Sciatic nerve (tissue), 2 donors: ENCODE results near the gene KIT. TPM values are rescaled to one million over a fixed set of nuclear protein-coding genes. Genes with fewer than 3 reads are reported as not detected.

ENCODE experiments used
- ATAC-seq: fragments of 200-7000 bp; cut with Tn5 transposase; one replicate; pipeline ENCODE4 v1.9.1; 2020; ENCODE audit warnings: mild to moderate bottlenecking, moderate library complexity
- DNase-seq: peaks from one replicate; pipeline ENCODE4 v3.0.0-alpha.2; 2020; ENCODE audit warnings: low spot score
- intact Hi-C: fragments of 100-400 bp; cut with DNase I; formaldehyde crosslinking; loops from one replicate; pipeline ENCODE4 v1.14.2; 2022
- total RNA-seq: library from RNA; stranded (reverse); fragmentation: NEBNext Ultra II Directional; extraction: Animal tissue kit (Norgen Biotek cat#: 25700); gene quantifications from one replicate; pipeline ENCODE4 v1.2.1, GENCODE V29; 2021
- donor health status: DM: no; HTN: no; CAD: no.
- donor health status: DM: no; HTN: no; CAD: no.

KIT gene
- total RNA-seq, 1 donor from 2014 or later: 4.9 TPM

DNA sequence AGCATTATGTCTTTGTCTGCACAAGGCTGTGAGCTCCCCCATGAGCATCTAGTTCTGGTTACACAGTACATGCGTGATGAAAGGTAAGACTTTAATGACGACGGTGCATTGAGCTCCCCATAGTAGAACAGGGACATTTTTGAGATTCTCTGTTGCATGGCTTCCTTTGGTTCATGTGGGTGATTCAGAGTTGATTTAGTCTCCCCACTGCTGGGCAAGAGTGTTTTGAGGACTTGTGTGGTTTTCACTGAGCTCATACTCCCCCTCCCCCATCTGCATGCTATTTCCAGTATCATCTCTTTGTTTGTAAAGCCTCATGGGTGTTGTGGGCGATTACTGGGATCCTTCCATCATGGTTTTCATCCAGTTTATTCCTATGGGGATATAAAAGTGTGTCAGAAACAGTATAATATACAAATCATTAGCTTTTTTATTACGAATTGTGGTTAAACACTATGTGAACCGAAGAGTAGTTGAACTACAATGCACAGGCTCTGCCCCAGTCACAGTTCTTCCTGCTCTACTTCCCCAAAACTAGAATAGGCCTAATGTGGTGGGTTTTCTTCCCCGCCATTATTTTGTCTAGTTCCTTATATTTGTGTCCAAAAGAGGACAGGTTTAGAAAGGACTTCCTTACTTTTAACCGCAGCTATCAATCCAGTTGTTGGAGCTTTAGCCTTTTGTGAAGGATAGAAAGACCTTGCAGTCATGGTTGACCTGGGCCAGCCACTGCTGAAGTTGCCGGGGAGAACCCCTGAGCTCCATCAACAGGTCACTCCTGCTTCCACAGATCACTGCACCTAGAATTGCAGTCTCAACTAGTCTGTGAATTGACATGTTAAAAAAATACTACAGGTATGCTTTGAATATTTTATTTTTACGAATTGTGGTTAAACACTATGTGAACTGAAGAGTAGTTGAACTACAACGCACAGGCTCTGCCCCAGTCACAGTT lies 30.4 kb downstream of the KIT start:
- intact Hi-C loops: no loop called here
- ATAC-seq: peak; percentile 58
- DNase-seq: no peak

DNA sequence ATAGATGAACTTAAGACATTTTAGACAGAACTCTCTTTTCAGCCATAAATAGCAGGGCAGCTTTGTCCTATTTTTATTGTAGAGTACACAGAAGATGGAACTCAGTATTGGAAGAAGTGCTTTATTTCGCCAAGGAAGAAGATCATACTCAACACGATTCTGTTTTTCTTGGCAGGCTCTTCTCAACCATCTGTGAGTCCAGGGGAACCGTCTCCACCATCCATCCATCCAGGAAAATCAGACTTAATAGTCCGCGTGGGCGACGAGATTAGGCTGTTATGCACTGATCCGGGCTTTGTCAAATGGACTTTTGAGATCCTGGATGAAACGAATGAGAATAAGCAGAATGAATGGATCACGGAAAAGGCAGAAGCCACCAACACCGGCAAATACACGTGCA lies 37.6 kb downstream of the KIT start:
- ATAC-seq (peak; percentile 26), DNase-seq (no peak)
- intact Hi-C loops: no loop called here

DNA sequence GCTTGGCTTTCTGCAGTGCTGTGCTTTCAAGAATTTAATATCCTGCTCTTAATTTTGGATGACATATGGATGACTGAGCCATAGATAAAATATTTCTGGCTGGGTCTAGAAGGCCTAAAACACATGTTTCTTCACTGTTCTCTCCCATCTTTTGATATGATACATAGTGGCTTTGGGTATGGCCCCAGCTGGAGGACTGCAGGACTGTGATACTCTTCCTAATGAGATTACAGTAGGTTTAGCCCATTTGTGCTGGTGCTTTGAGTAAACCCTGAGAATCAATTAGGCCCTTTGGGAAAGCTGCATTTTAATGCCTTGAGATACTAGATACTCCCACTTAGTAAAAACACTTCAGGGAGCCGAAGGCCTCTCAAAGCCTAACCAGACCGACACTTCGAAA lies 38.0 kb downstream of the KIT start:
- no peak for DNase-seq
- ATAC-seq: no peak
- intact Hi-C loops: no loop called here

DNA sequence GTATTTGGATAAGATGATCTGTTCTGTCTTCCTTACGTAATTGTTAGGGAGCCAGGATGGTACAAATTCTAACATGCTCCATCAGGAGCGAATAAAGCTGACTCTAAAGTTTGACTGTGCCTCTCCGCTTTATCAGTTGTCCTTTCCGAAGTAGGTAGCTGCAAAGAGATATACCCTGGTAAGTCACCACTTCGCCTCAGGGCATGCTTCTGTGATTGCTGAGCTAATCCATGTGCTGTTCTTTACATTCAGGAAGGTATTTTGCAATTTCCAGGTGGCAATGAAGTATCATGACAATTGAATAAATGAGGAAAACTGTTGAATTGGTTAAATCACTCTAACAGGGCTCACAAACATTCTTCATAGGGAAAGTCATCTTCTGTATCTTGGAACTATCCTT lies 38.9 kb downstream of the KIT start:
- intact Hi-C loops: no loop called here
- DNase-seq (no peak), ATAC-seq (no peak)

DNA sequence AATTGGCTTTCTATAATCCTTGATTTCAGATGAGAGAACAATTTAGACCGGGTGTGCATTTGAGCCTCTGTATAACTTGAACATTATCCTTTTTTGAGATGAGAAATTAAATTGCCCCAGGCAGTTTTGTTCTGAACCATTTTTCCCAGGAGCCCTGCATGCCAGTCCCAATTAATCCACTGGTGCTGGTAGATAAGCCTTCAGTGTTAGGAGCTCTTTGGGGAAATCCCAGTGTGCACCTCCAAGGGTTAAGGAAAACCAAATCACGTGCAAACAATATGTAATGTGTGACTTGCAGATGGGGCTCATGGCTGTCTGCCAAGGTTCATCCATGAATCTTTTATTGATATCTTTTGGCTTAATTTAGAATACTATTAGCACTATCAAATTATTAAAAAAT lies 43.2 kb downstream of the KIT start:
- ATAC-seq: no peak
- no peak for DNase-seq
- intact Hi-C loops: no loop called here

DNA sequence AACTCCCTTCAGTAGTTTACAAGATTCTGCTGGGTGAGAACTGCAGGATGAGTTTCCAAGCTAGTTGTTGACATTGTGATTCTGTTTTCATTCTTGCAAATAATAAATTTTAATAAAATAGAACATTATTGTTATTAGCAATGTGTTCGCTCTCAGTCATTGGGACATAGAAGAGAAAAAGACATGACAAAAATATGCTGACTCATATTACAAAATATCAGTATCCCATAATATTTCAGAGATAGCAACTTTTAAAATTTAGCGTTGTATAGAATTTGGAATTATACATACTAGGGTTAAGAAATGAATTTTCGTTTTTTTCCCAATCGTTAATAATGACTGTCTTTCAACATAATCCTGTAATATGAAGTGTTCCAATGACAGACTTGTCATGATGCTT lies 45.4 kb downstream of the KIT start:
- DNase-seq: no peak
- intact Hi-C loops: no loop called here
- no peak for ATAC-seq

DNA sequence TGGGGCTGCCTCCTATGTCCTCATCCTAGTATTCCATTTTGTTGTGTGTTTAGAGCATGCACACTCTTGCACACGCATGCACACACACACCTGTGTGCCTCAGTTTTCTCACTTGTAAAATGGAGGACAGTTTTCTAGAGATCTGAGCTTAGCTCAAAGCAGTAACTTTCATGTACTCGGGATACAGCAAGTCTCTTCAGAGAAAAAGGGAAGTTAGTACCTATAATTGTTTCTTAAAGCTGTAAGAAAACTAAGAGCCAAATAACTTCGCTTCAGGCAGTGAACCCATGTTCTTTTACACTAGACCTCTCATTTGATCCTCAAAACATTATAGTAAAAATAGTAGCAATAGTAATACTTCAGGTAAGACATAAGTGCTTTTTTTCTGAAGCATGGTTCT lies 49.6 kb downstream of the KIT start:
- intact Hi-C loops: no loop called here
- ATAC-seq (no peak), DNase-seq (no peak)

DNA sequence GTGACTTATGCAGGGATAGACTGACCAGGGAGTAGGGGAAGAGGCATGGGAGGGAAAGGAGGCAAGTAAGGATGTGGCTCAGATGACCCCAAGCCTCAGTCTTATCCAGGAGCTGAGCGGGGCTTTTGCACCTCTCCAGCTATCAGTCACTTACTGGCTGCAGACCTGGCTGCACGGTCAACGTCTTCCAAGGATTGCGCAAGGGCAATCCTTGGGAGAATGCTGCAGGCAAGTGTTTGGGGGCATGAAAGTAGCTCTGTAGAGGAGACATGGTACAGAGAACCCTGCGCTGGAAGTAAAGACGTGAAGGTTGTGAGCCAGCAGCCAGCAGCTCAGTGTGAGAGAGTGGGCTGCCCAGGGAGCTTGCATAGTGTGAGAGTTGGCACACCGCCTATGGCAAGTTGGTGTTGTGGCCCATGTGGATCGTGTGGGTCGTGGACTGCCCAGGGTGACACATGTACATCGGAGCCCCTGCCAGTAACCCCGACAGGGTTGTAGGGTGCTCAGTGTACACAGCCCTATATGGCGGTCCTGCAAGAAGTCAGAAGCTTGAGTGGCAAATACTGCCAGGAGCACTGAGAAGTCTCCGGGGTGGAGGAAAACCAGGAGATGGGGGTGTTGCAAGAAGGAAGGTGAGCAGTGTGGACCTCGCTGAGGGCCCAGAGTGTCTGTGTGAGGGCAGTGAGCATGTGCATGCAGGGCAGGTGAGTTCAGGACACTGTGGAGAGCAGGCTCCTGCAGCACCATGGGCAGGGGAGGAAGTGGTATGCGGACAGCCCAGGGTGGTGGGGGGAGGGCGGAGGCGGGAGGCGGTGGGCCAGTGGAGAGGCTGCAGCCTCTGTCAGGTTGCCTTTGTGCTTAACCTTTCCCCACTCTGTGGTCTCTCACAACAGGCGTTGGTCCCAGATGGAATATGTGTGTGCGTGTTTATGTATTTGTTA lies 50.9 kb downstream of the KIT start:
- intact Hi-C loops: no loop called here
- ATAC-seq (peak; percentile 17), DNase-seq (no peak)

DNA sequence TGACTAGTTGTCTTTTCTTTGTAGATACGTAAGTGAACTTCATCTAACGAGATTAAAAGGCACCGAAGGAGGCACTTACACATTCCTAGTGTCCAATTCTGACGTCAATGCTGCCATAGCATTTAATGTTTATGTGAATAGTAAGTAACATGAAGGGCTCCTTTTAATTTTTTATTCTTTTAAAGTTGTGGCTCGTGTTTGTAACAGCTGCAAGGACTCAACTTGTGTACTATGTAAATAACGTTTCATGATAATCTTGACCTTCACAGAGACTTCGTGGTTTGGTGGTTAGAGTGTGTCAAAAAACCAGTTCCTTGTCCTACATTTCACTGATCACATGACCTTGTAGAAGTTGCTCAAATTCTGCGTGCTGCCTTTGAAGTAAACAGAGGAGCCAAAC lies 51.6 kb downstream of the KIT start:
- DNase-seq: no peak
- intact Hi-C loops: no loop called here
- ATAC-seq: no peak

DNA sequence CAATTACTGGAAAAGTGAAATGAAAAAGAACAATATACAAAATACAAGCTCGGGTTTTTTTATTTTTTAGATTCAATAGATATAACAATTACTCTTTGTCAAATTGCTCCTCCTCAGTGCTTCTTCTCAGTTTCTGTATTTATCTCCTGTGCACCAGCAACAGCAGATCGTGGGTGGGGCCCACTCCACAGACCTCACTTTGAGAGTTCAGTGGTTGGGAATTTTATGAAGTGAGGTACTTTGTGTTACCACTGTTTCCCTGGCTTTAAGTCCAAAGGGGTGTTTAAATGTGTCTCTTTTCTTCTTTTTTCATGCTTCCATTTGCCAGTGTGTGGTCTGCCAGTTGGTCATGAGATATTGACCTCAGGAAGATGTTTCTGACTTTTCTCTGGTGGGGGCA lies 54.4 kb downstream of the KIT start:
- ATAC-seq (no peak), DNase-seq (no peak)
- intact Hi-C loops: no loop called here

DNA sequence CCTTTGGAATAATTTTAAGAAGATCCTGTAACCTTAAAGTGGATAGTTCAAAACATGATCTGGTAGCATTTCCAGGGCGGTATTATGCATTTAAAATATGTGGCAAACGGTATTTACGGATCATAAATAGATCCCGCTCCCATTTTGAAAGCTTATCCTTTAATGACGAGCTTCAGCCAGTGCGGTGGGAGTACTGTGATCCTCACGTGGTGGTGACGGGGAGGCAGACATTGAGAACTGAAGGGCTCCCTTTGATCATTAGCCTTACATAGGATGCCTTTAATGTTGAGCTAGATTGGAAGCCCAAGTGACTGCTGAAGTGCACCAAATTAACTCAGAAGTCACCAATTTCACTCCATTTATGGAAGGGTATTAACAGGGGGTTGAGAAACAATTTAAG lies 56.9 kb downstream of the KIT start:
- intact Hi-C loops: no loop called here
- DNase-seq: no peak
- ATAC-seq: no peak

DNA sequence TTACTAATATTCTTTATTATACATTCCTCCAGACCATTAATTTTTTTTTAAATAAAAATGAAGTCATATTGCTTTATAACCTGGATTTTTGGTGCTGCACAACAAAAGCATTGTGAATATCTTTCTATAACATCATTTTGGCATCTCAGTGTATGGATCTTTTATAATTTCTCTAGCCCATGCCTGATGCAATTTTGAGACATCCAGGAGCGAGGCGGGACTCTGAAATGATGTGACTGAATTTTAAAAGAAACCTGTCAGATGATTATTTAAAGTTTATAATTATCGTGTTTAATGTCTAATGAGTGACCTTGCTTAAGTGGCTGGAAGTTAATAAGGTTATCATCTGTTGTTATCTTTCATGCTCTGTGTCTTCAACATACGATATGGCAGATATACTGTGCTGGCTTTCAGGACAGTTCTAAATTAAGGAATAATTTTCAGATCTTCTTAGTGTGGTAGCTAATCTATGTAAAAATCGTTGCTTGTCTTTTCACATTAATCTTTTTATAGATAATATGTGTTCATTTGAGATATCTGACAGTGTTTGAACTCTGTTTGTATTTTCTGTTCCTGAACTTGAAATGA lies 58.8 kb downstream of the KIT start:
- intact Hi-C loops: no loop called here
- ATAC-seq (no peak), DNase-seq (no peak)

DNA sequence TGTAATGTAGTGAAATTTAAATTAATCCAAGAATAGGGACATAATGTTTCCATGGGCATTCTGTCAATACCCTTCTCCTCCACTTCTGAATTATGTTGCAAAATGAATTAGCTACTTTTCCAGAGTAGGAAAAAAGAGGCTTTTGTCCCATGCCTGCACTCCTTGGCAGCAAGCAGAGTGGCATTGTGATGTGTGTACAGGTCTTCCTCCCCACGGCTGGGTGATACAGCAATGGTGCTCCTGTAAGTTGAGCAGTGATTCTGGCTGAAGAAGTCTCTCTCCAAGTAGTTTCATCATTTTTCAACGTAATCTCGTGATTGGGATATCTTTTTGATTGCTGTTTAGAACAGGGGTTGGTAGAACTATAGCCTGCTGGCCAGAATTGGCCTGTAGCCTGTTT lies 59.9 kb downstream of the KIT start:
- intact Hi-C loops: no loop called here

DNA sequence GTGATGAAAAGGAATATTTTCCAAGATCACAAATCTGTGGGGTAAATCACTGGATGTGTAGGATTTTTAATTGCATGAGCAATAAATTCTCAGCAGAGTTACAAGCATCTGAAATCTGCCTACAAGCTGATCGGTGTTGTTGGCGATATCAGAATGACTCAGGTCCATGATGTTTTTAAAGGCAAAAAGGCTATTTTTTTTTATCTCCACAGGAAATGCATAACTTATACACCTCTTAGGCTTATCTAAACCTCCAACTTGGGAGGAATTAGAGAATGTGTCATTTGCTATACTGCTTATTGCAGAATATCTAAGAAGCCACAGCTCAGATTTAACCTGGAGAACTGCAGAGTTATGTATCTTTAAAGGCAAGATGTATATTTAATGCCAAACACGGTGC lies 61.6 kb downstream of the KIT start:
- intact Hi-C loops: no loop called here
- no peak for ATAC-seq
- DNase-seq: no peak

More for the DNA sequence above, 59.9 kb downstream of the KIT start:
- DNase-seq: no peak
- no peak for ATAC-seq

DNA sequence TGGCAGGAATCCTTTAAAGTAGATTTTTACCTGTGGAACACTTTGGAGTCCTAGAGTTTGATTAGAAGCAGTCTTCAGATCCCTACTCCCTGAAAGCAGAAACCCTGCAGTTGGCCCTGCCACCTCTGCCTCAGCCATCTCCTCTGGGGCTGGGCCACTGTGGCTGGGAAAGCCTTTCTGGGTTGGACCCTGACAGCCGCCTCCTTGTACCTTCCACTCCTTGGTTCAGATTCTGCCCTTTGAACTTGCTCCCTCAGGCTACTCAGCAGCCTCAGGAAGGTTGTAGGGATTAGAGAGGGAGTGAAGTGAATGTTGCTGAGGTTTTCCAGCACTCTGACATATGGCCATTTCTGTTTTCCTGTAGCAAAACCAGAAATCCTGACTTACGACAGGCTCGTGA lies 65.5 kb downstream of the KIT start:
- no peak for ATAC-seq
- DNase-seq: no peak
- intact Hi-C loops: no loop called here

DNA sequence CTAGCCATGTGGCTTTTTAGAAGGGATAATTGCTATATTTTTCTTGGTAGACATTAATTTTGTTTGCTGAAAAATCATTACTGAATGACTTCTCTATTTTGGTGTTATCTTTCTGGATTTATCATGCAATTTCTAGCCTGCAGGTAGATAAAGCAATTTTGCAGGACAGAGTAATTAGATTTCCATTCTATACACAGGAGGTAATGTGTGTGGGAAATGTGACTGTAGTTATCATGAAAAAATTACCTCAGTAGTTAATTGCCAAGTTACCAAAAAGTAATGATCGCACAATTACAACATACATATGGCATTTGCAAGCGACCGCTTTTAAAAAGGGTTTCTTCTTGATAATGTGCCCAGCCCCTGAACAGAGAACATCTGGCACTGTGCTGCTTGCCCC lies 66.1 kb downstream of the KIT start:
- ATAC-seq: no peak
- intact Hi-C loops: no loop called here
- DNase-seq: no peak

DNA sequence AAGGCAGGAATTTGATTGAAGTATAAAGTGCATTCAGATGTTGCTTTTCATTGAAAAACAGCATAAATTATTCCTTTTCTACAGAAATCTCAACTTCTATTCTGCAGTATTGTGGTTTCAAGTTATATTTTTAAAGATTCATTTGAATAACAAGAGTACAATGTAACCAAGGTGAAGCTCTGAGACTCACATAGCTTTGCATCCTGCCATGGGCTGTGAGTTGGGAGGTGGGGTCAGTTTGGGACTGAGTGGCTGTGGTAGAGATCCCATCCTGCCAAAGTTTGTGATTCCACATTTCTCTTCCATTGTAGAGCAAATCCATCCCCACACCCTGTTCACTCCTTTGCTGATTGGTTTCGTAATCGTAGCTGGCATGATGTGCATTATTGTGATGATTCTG lies 69.2 kb downstream of the KIT start:
- intact Hi-C loops: no loop called here
- no peak for ATAC-seq
- DNase-seq: no peak

DNA sequence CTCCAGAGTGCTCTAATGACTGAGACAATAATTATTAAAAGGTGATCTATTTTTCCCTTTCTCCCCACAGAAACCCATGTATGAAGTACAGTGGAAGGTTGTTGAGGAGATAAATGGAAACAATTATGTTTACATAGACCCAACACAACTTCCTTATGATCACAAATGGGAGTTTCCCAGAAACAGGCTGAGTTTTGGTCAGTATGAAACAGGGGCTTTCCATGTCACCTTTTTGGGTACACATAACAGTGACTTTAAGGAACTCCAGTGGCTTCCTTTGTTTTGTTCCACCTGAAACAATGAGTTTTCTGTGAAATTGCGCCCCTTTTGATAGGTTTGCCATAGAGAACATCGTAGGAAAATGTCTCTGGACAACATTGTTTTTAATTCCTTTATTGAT lies 69.6 kb downstream of the KIT start:
- intact Hi-C loops: no loop called here
- no peak for ATAC-seq
- no peak for DNase-seq

DNA sequence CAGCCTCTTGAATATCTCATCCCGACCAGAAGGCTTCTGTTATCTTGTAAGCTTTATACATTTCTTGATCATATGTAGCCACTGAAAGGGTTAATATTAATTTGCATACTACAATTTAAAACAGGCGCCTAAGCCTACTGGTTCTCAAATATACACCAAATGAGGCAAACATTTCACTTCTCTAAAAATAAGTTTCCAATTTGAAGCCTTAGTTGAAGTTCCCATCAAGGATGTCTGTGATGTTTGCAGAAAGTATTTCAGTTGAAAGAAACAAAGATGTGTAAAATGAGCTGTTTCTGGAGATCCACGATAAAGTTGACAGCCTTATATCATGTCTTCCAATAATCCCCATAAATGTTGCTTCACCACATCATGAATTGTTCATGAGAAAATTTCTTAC lies 70.6 kb downstream of the KIT start:
- intact Hi-C loops: no loop called here
- no peak for DNase-seq
- ATAC-seq: no peak

DNA sequence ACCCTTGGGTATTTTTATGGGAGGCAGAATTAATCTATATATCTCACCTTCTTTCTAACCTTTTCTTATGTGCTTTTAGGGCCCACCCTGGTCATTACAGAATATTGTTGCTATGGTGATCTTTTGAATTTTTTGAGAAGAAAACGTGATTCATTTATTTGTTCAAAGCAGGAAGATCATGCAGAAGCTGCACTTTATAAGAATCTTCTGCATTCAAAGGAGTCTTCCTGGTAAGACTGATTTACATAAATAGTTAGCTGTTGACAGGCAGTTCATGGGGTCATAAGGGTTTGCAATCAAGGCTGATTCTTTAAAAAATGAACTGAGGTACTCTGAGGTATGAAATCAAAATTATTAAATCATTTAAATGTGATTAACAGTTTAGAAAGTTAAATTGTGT lies 71.5 kb downstream of the KIT start:
- ATAC-seq: no peak
- no peak for DNase-seq
- intact Hi-C loops: no loop called here
